ENCODE results near the gene TTC33.

- TF ChIP-seq, protein P1, sequence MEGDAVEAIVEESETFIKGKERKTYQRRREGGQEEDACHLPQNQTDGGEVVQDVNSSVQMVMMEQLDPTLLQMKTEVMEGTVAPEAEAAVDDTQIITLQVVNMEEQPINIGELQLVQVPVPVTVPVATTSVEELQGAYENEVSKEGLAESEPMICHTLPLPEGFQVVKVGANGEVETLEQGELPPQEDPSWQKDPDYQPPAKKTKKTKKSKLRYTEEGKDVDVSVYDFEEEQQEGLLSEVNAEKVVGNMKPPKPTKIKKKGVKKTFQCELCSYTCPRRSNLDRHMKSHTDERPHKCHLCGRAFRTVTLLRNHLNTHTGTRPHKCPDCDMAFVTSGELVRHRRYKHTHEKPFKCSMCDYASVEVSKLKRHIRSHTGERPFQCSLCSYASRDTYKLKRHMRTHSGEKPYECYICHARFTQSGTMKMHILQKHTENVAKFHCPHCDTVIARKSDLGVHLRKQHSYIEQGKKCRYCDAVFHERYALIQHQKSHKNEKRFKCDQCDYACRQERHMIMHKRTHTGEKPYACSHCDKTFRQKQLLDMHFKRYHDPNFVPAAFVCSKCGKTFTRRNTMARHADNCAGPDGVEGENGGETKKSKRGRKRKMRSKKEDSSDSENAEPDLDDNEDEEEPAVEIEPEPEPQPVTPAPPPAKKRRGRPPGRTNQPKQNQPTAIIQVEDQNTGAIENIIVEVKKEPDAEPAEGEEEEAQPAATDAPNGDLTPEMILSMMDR (conservative IDR thresholded peaks at IDR 0.05) = no peak
- no peak for TF ChIP-seq ZFX (IDR thresholded peaks at IDR 0.05)
Observed at GRCh38 chr5:40734986-40735385, 20.8 kb downstream of the TTC33 start.

Data from C4-2B (cell line).